H1 (cell line): ENCODE results near the gene HK1. TPM values are rescaled to one million over a fixed set of nuclear protein-coding genes. Genes with fewer than 3 reads are reported as not detected.
A peak's percentile ranks its signal among the peaks of the same experiment; 100 is the strongest.

Experiments
- CTCF ChIA-PET: fragments of 300-600 bp; sonication (Branson Sonifier 250); formaldehyde crosslinking; loops from one replicate; lab custom pipeline; 2021; ENCODE audit not compliant: partially characterized antibody; lab: Charles Lee
- POLR2A ChIA-PET: fragments of 300-600 bp; sonication (Branson Sonifier 250); formaldehyde crosslinking; loops from one replicate; lab custom pipeline; 2021; ENCODE audit warnings: inconsistent platforms; ENCODE audit not compliant: partially characterized antibody; lab: Charles Lee
- DNase-seq, 2 experiments: peaks; one replicate each; pipeline versions ENCODE4 v3.0.0 to v3.0.0-alpha.2; 2010 to 2022; ENCODE audit warnings: low spot score in 2 of 2, low read depth in 1 of 2, mixed read lengths in 1 of 2
- FAIRE-seq: peaks from 2 replicates; lab custom pipeline; 2011; peaks lifted over from hg19 to GRCh38; lab: Jason Lieb, UNC
- H2AFZ ChIP-seq: 2 replicates; pipeline ENCODE4 v1.8.1; 2012; ENCODE audit warnings: low read length, inconsistent platforms
- H2AK5ac ChIP-seq: 2 replicates; pipeline ENCODE4 v1.6.1; 2013; ENCODE audit warnings: low read depth, low read length
- H2BK120ac ChIP-seq: replicated peaks from 2 replicates; pipeline ENCODE3; 2013; ENCODE audit warnings: low read depth, low read length, inconsistent platforms
- H2BK12ac ChIP-seq: 2 replicates; pipeline ENCODE4 v1.6.1; 2013; ENCODE audit warnings: low read depth, low read length
- H2BK15ac ChIP-seq: 2 replicates; pipeline ENCODE4 v1.6.1; 2013; ENCODE audit warnings: low read length
- H2BK20ac ChIP-seq: 2 replicates; pipeline ENCODE4 v1.6.1; 2013; ENCODE audit warnings: low read length
- H2BK5ac ChIP-seq: 2 replicates; pipeline ENCODE4 v1.6.1; 2013; ENCODE audit warnings: low read depth, low read length
- H3K14ac ChIP-seq: 2 replicates; pipeline ENCODE4 v1.6.1; 2013; ENCODE audit warnings: inconsistent platforms; ENCODE audit not compliant: insufficient read length
- H3K18ac ChIP-seq: 2 replicates; pipeline ENCODE4 v1.6.1; 2013; ENCODE audit warnings: low read length; ENCODE audit errors: extremely low read depth
- H3K23ac ChIP-seq: 2 replicates; pipeline ENCODE4 v1.6.1; 2013; ENCODE audit warnings: inconsistent platforms; ENCODE audit not compliant: insufficient read length
- H3K23me2 ChIP-seq: 2 replicates; pipeline ENCODE4 v1.6.1; 2013; ENCODE audit warnings: low read depth, low read length
- H3K27ac ChIP-seq: 2 replicates; pipeline ENCODE4 v1.6.1; 2011; ENCODE audit warnings: low read depth, low read length, inconsistent platforms
- H3K27me3 ChIP-seq, 4 experiments: replicated peaks in 1 of 4; 1 replicate in 1 of 4; 2 replicates in 3 of 4; pipeline versions ENCODE4 v1.6.1 to v1.8.1; 2011 to 2013; ENCODE audit warnings: low read length in 3 of 4, mild to moderate bottlenecking in 3 of 4, inconsistent platforms in 2 of 4, mixed read lengths in 2 of 4, moderate library complexity in 1 of 4; ENCODE audit not compliant: control insufficient read depth in 3 of 4, insufficient read depth in 3 of 4; ENCODE audit errors: extremely low read depth in 1 of 4
- H3K36me3 ChIP-seq, 4 experiments: 2 replicates each; pipeline versions ENCODE4 v1.6.1 to v1.8.1; 2011 to 2013; ENCODE audit warnings: mild to moderate bottlenecking in 4 of 4, low read length in 3 of 4, moderate library complexity in 2 of 4, control low read depth in 1 of 4, inconsistent platforms in 1 of 4; ENCODE audit not compliant: insufficient read depth in 4 of 4, control insufficient read depth in 2 of 4
- H3K4ac ChIP-seq: replicated peaks from 2 replicates; pipeline ENCODE3; 2013; ENCODE audit warnings: low read length, low read depth, mixed read lengths, inconsistent platforms; ENCODE audit not compliant: insufficient read length
- H3K4me1 ChIP-seq, 4 experiments: replicated peaks in 1 of 4; 1 replicate in 1 of 4; 2 replicates in 3 of 4; pipeline versions ENCODE4 v1.6.1 to v1.8.1; 2011 to 2013; ENCODE audit warnings: low read length in 3 of 4, inconsistent platforms in 2 of 4, mixed read lengths in 1 of 4; ENCODE audit not compliant: insufficient read depth in 4 of 4, control insufficient read depth in 3 of 4
- H3K4me2 ChIP-seq, 2 experiments: 2 replicates each; pipeline versions ENCODE4 v1.6.1 to v1.8.1; 2011 to 2013; ENCODE audit warnings: low read depth in 2 of 2, low read length in 2 of 2, control low read depth in 1 of 2, inconsistent platforms in 1 of 2, mild to moderate bottlenecking in 1 of 2; ENCODE audit not compliant: insufficient read depth in 1 of 2
- H3K4me3 ChIP-seq, 4 experiments: fragments of 200-600, 300-600 bp in 1 of 4; sonication (generic), shearing (Covaris generic), sonication (Bioruptor Twin) in 1 of 4; 2 replicates each; pipeline versions ENCODE4 v1.5.1 to v1.8.1; 2011 to 2016; ENCODE audit warnings: low read length in 4 of 4, low read depth in 3 of 4, control low read depth in 2 of 4, inconsistent platforms in 2 of 4, mild to moderate bottlenecking in 2 of 4, mixed read lengths in 1 of 4, moderate library complexity in 1 of 4; ENCODE audit not compliant: insufficient read depth in 2 of 4; ENCODE audit errors: extremely low read depth in 1 of 4
- H3K56ac ChIP-seq: replicated peaks from 2 replicates; pipeline ENCODE3; 2013; ENCODE audit warnings: low read depth, mild to moderate bottlenecking, mixed read lengths, low read length, inconsistent platforms; ENCODE audit not compliant: insufficient read length
- H3K79me1 ChIP-seq: 2 replicates; pipeline ENCODE4 v1.6.1; 2013; ENCODE audit warnings: low read depth, low read length, control low read depth
- H3K79me2 ChIP-seq, 2 experiments: 2 replicates each; pipeline versions ENCODE4 v1.6.1 to v1.8.1; 2012 to 2013; ENCODE audit warnings: low read length in 2 of 2, mild to moderate bottlenecking in 2 of 2, inconsistent platforms in 1 of 2; ENCODE audit not compliant: insufficient read depth in 2 of 2, control insufficient read depth in 1 of 2
- H3K9ac ChIP-seq, 4 experiments: replicated peaks in 1 of 4; 1 replicate in 1 of 4; 2 replicates in 3 of 4; pipeline versions ENCODE4 v1.6.1 to v1.8.1; 2011 to 2013; ENCODE audit warnings: low read depth in 3 of 4, low read length in 3 of 4, control low read depth in 2 of 4, mild to moderate bottlenecking in 2 of 4, moderate library complexity in 2 of 4, inconsistent platforms in 1 of 4; ENCODE audit errors: extremely low read depth in 1 of 4
- H3K9me3 ChIP-seq, 2 experiments: 2 replicates each; pipeline versions ENCODE4 v1.6.1 to v1.8.1; 2012 to 2013; ENCODE audit warnings: mild to moderate bottlenecking in 2 of 2, moderate library complexity in 2 of 2, control low read depth in 1 of 2, inconsistent platforms in 1 of 2, low read depth in 1 of 2, low read length in 1 of 2, mixed read lengths in 1 of 2; ENCODE audit not compliant: insufficient read depth in 2 of 2
- H4K20me1 ChIP-seq, 2 experiments: replicated peaks in 1 of 2; 2 replicates each; pipeline versions ENCODE3 to v1.8.1; 2011 to 2013; ENCODE audit warnings: inconsistent platforms in 2 of 2, low read length in 2 of 2, mild to moderate bottlenecking in 1 of 2; ENCODE audit not compliant: insufficient read depth in 2 of 2, control insufficient read depth in 1 of 2
- H4K5ac ChIP-seq: 2 replicates; pipeline ENCODE4 v1.6.1; 2013; ENCODE audit warnings: low read length, low read depth, mixed read lengths, inconsistent platforms; ENCODE audit not compliant: insufficient read length
- H4K8ac ChIP-seq: 2 replicates; pipeline ENCODE4 v1.8.0; 2013; ENCODE audit warnings: mild to moderate bottlenecking, moderate library complexity, low read length, inconsistent platforms; ENCODE audit not compliant: insufficient read depth; ENCODE audit errors: extremely low read depth
- H4K91ac ChIP-seq: replicated peaks from 2 replicates; pipeline ENCODE3; 2013; ENCODE audit warnings: low read length, mixed read lengths, inconsistent platforms; ENCODE audit not compliant: insufficient read length
- RNF2 ChIP-seq: fragments of 200-900, 300-1000 bp; sonication (generic); IDR thresholded peaks from 2 replicates; pipeline ENCODE4 v1.7.1; 2016; ENCODE audit warnings: borderline replicate concordance, low read depth, mild to moderate bottlenecking, antibody characterized with exemption, low read length; ENCODE audit not compliant: poor library complexity, severe bottlenecking; ENCODE audit errors: missing control alignments
- RXRA ChIP-seq: IDR thresholded peaks from 2 replicates; pipeline ENCODE4 v1.6.1; 2011; ENCODE audit warnings: low read depth, mild to moderate bottlenecking, low read length, moderate library complexity; ENCODE audit not compliant: insufficient read depth
- TAF1 ChIP-seq: IDR thresholded peaks from 2 replicates; pipeline ENCODE4 v1.6.1; 2011; ENCODE audit warnings: mild to moderate bottlenecking, low read depth, low read length
- ZNF274 ChIP-seq: IDR thresholded peaks from 2 replicates; pipeline ENCODE4 v1.7.0; 2012; ENCODE audit warnings: low read length, borderline replicate concordance; ENCODE audit errors: extremely low read depth
- WGBS, 2 experiments: shearing (Covaris generic) in 1 of 2; methylation state at CpG; one replicate each; pipeline versions ENCODE4 v1.1.6 to v1.1.7; 2013 to 2015; ENCODE audit warnings: low lambda C conversion rate in 2 of 2, mixed read lengths in 2 of 2, inconsistent platforms in 1 of 2, low coverage in 1 of 2, missing lambda C conversion rate in 1 of 2; ENCODE audit not compliant: insufficient replicate concordance in 2 of 2, insufficient coverage in 1 of 2, insufficient read length in 1 of 2; ENCODE audit errors: extremely low coverage in 1 of 2, missing lambda C conversion rate in 1 of 2; 5-methylcytosine and 5-hydroxymethylcytosine counted together
- polyA plus RNA-seq, 7 experiments: library from polyadenylated mRNA; depleted of rRNA in 3 of 7; stranded (reverse) in 5 of 7; unstranded in 2 of 7; fragments of >200 nt in 5 of 7; fragments of 200-250 nt in 2 of 7; gene quantifications; 1 replicate in 5 of 7; 2 replicates in 1 of 7; 4 replicates in 1 of 7; pipeline versions ENCODE4 v1.2.1 to v1.2.3, GENCODE V29; 2011 to 2013; ENCODE audit warnings: missing spikeins in 2 of 7, mixed read lengths in 2 of 7
- total RNA-seq: library from RNA; stranded (reverse); fragmentation: NEBNext Ultra II Directional; extraction: Animal tissue kit (Norgen Biotek cat#: 25700); gene quantifications from 2 replicates; pipeline ENCODE4 v1.2.1, GENCODE V29; 2021

Gene HK1
- total and polyA plus RNA-seq, 2 of the 8 experiments (the other 6 are each of a cell fraction or from before 2014, with no cell fraction given), result 55.8 to 247 TPM

GRCh38 chr10:69406302-69406811 is 128.1 kb downstream of the HK1 start:
- Histone ChIP-seq H3K4me1 (peaks cover 0 to 10% (median 7%) of the 10 kb centered on the region in 4 experiments; a peak in 6 of 7 replicates), H3K56ac (no peak overlapping the region), H3K4me2 (no peak overlapping the region), H2BK5ac (0 out of 2 replicates have a peak overlapping the region, but pooled peaks have one; percentile 1), H3K79me2 (no peaks in the 10 kb centered on the region), H3K27ac (no peak overlapping the region), H3K9ac (no peak overlapping the region), H3K18ac (no peak overlapping the region)
- FAIRE-seq, result no peak
- TF ChIP-seq RXRA, result no peak
- TF ChIP-seq RNF2, result no peak
- TF ChIP-seq TAF1, result no peak
- no peak for TF ChIP-seq ZNF274
- TF ChIP-seq, all 59 proteins: peak for 0
- no peak overlapping the region for H2BK20ac ChIP-seq
- no peaks in the 10 kb centered on the region for H3K23me2 ChIP-seq
- no peaks in the 10 kb centered on the region for H3K79me1 ChIP-seq
- no peak overlapping the region for H3K14ac ChIP-seq
- DNase-seq, result peak in 1 of 2 experiments; percentile 57
- no peak overlapping the region for H4K8ac ChIP-seq
- H2BK15ac ChIP-seq, result no peak overlapping the region
- no peaks in the 10 kb centered on the region for H3K9me3 ChIP-seq
- peaks cover 0 to 8% (median 5%) of the 10 kb centered on the region in 4 experiments; a peak in 5 of 8 replicates for H3K36me3 ChIP-seq
- H3K4me3 ChIP-seq, result no peak overlapping the region
- H4K91ac ChIP-seq, result no peak overlapping the region
- ChIA-PET CTCF (interaction anchor here (0.9 to 7.6 kb wide), 26 partner anchors 8 to 230 kb away, joined by 3 to 69 read pairs (median 5); partner anchors contain the start of genes TACR2 and TSPAN15), POLR2A (interaction anchor here (0.9 to 1.9 kb wide), 6 partner anchors 7 to 184 kb away, joined by 3 to 6 read pairs (median 4); no protein-coding TSS in a partner anchor)
- H2AK5ac ChIP-seq, result no peak overlapping the region
- H4K20me1 ChIP-seq, result peaks cover 0 to 1% of the 10 kb centered on the region in 2 experiments
- no peak overlapping the region for H2BK120ac ChIP-seq
- H2AFZ ChIP-seq, result no peak overlapping the region
- WGBS, 2 experiments, result 70% methylated on average over 3 of the region's 5 CpGs; no CpG with 5 or more reads in 1 of the 2 experiments
- H2BK12ac ChIP-seq, result no peak overlapping the region
- H3K4ac ChIP-seq, result no peak overlapping the region
- H3K27me3 ChIP-seq, result no peaks in the 10 kb centered on the region
- H3K23ac ChIP-seq, result no peak overlapping the region
- no peak overlapping the region for H4K5ac ChIP-seq
